ENCODE measurements around the gene KLHL5.

KLHL5 gene

DNA sequence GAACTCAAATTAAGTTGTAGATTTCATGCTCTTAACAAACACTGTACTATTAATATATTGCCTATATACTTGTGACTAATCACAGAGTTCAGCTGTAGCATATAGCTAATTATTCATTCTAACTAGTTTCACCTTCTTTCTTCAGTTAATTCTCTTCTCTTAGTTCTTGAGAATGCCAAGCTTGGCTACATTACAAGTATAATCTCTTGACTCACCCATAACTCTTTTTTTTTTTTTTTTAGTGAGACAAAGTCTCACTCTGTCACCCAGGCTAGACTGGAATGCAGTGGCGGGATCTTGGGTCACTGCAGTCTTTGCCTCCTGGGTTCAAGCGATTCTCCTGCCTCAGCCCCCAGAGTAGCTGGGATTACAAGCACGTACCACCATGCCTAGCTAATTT lies 5.4 kb downstream of the KLHL5 start:
- TF ChIP-seq, protein P1, sequence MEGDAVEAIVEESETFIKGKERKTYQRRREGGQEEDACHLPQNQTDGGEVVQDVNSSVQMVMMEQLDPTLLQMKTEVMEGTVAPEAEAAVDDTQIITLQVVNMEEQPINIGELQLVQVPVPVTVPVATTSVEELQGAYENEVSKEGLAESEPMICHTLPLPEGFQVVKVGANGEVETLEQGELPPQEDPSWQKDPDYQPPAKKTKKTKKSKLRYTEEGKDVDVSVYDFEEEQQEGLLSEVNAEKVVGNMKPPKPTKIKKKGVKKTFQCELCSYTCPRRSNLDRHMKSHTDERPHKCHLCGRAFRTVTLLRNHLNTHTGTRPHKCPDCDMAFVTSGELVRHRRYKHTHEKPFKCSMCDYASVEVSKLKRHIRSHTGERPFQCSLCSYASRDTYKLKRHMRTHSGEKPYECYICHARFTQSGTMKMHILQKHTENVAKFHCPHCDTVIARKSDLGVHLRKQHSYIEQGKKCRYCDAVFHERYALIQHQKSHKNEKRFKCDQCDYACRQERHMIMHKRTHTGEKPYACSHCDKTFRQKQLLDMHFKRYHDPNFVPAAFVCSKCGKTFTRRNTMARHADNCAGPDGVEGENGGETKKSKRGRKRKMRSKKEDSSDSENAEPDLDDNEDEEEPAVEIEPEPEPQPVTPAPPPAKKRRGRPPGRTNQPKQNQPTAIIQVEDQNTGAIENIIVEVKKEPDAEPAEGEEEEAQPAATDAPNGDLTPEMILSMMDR (conservative IDR thresholded peaks at IDR 0.05) = no peak
- no peak overlapping the region for H3K27ac ChIP-seq

DNA sequence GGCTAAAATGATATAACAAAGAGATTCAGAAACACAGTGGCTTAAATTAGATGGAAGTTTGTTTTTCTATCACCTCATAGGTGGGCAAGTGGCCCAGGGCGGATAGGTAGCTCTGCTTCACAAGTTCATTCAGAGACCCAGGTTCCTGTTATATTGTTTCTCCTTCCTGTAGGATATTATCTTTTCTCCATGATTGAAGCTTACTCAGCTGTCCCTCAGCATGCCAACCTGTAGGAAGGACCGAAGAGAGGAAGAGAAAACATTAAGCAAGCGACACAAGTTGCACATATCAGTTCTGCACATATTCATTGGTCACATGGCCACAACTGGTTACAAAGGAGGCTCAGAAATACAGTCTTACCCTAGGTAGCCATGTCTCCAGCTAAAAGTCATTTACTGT lies 6.9 kb downstream of the KLHL5 start:
- H3K27ac ChIP-seq = no peak overlapping the region
- TF ChIP-seq, protein P1 (conservative IDR thresholded peaks at IDR 0.05) = no peak

DNA sequence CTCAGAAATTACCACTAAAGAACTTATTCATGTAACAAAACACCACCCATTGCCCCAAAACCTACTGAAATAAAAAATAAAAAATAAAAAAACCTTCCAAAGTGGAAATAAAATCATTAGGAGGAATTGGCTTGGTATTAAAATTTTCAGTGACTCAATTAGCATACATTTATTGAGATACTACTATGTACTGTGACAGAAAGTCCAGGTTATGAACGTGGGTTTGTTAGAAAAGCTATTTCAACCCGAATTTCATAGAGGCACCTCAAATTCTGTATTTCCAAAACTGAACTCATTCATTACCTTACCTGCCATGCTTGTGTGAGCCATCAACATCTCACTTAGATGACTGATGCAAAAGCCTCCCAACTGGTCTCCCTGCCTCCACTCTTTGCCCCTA lies 16.8 kb downstream of the KLHL5 start:
- TF ChIP-seq, protein P1 (conservative IDR thresholded peaks at IDR 0.05) = no peak
- no peak overlapping the region for H3K27ac ChIP-seq

DNA sequence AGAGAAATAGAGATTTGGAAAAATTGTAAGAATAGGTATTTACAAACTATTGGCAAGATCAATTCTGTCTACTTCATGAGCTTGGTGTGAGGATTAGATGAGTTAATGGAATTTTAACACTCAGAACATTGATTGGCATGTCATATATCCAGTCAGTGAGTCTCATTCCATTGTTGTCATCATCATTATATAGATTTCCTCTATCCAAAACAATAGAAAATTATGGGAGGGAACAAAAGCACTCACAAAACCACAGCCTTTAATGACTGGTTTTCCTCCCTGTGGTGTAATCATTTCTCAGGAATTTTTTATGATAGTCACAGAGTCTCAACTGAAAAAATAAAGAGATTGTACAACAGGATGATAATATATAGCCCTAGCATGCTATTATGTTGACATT lies 21.1 kb downstream of the KLHL5 start:
- TF ChIP-seq, protein P1 (conservative IDR thresholded peaks at IDR 0.05) = no peak
- H3K27ac ChIP-seq = no peak overlapping the region

DNA sequence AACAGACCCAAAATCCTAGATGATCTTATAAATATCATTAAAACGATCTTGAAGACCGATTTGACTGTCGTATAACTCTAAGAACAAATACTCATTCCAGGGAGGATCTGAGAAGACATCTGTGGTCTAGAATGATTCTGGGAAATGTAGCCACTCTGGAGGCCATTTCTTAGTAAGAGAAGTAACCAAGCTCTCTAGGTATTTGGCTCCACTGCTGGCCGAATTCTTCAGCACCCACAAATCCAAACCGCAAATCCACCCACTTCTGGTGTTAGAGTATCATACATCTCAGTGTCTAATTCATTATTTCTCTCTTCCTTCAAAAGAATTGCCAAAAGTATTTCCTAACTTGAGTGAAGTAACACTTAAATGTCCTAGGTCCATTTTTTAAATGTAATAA lies 23.9 kb downstream of the KLHL5 start:
- H3K27ac ChIP-seq = no peak overlapping the region
- TF ChIP-seq, protein P1 (conservative IDR thresholded peaks at IDR 0.05) = no peak

DNA sequence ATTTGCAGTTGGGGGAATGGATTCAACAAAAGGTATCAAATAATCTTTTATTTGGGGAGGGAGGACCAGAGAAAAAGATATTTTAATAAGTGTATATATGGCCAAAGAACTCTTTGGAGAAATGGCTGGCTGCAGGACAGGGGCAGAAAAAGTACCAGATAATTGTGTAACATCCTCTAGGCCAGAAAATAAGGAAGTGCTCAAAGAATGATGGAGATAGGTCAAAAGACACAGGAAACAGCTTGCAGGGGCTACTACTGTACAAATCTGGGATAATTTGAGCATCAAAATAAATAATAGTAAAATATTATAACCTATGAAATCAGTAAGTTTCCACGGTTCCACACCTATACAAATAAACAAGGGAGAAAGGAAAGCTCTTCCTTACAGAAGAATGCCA lies 34.8 kb downstream of the KLHL5 start:
- H3K27ac ChIP-seq = no peak overlapping the region; the same call in 1 of the 2 replicates
- TF ChIP-seq, protein P1 (conservative IDR thresholded peaks at IDR 0.05) = no peak

DNA sequence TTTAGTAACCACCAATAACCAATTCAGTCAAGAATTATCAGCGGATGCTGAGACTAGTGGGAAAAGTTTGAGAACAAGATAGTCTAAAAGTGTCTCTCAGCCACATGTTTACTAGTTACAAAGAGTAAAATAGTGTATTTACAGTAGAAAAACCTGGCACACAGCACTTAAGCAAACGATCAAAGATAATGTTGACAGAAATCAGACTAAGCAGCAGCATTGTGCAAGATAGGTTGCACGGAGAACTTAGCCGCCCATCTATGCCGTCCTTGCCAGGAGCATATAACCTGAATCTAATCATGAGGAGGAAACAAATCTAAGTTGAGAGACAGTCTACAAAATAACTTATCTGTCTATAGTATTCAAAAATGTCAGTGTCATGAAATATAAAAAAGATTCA lies 35.3 kb downstream of the KLHL5 start:
- no peak overlapping the region; the same call in 1 of the 2 replicates for H3K27ac ChIP-seq
- TF ChIP-seq, protein P1 (conservative IDR thresholded peaks at IDR 0.05) = no peak

DNA sequence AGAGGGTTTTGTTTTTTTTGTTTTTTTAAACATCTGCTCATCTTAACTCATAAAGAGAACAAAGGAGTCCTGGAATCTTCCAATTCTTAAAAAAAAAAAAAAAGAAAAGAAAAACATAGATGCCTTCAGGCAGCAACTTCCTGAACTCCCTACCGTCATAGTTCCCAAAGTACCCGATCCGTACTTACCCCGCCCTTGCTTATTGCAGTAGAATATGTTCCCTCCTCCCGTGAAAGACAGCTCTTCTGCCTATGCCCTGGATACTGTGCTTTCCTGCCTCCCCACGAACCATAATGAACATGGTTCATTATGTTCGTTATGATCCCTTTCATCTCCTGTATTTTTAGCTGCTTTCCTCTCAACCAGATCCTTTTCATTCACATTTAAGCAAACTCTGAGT lies 40.3 kb downstream of the KLHL5 start:
- TF ChIP-seq, protein P1 (conservative IDR thresholded peaks at IDR 0.05) = no peak
- H3K27ac ChIP-seq = no peak overlapping the region
